GM19455 (cell line): ENCODE measurements around the gene CCL17.
"Not testable (repeated sequence)": the region's sequence is repeated elsewhere in the genome, so short reads cannot be mapped to it uniquely, and the experiment has no call there.

Experiments
- ATAC-seq: cut with Tn5 transposase; IDR thresholded peaks from one replicate; pipeline ENCODE4 v1.9.1; 2021; ENCODE audit not compliant: unreplicated experiment

Gene CCL17

DNA sequence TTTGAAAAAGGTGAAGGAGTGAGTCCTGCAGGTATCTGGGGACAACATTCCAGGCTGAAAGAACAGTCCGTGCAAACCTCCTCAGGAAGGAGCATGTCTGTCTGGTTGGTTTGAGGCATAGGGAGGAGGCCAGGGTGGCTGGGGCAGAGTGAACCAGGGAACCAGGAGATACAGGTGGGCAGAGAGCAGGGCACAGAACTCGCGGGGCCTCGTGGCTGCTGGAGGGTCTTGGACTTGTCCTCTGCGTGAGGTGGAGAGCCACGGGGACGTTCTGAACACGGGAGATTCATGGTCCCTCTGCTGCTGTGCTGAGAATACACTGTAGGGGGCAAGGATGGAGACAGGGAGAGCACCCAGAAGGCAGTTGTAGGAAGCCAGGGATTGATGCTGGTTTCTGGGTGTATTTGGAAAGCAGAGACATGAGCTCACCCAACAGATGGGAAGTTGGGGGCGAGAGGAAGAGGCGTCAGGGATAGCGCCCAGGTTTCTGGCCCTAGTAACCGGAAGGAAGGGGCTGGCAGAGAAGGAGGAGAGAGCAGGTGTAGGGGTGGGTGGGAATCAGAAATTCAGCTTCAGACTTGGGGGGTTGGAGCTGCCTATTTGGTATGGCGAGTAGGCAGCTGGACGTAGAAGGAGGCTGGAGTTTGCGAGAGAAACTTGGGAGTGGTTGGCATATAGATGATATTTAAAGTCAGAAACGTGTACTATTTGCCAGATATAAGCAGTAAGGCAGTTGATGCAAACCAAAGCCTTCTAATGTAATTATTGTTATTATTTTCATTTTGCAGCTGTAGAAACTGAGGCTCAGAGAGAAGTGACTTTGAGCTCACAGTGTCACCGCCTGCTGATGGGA is at the start of gene CCL17:
Gene CCL17 (plus strand): TSS at position 803 of the 853 bp plus-strand sequence. CDS start 9,166 bp downstream, outside the sequence.
- no peak for ATAC-seq

- no peak for ATAC-seq
Observed at GRCh38 chr16:57355898-57356414, 48.6 kb upstream of the CCL17 start.

- no peak for ATAC-seq
Observed at GRCh38 chr16:57356547-57356946, 48.0 kb upstream of the CCL17 start.

DNA sequence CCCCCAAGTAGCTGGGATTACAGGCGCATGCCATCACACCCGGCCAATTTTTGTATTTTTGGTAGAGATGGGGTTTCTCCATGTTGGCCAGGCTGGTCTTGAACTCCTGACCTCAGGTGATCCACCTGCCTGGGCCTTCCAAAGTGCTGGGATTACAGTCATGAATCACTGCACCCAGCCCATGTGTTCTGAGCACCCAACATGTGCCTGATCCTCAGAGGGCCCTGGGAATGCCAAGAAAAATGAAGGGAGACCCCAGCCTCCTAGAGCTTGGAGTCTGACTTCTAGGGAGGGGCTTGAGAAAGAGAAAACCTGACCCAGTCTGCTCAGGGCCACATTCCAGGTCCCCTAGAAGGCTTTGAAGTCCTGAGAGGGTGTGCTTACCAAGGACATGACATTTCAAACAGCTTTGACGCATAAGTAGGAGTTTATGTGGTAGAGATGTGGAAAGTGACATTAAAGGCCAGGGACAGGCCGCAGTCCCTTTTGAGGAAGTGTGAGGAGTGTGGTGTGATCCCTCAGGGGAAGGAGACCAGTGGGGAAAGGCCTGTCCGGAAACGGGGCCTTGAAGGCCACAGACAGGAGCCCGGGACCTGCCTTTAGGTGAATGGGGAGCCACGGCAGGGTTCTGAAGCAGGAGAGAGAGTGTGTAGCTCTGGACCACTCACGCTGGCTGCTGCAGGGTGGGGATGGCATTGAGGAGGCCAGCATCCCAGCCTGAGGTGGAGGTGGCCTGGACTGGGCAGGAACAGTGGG is 47.1 kb upstream of the CCL17 start:
- ATAC-seq, result no peak

- ATAC-seq, result no peak
Observed at GRCh38 chr16:57358086-57358420, 46.5 kb upstream of the CCL17 start.

- ATAC-seq, result no peak
Observed at GRCh38 chr16:57358527-57359095, 46.0 kb upstream of the CCL17 start, which contains the start of gene CCL22. Gene CCL22 (plus strand): TSS chr16:57358783. CDS start chr16:57358817, 34 bp downstream.

GRCh38 chr16:57360321-57360935 is 44.1 kb upstream of the CCL17 start:
- no peak for ATAC-seq

DNA sequence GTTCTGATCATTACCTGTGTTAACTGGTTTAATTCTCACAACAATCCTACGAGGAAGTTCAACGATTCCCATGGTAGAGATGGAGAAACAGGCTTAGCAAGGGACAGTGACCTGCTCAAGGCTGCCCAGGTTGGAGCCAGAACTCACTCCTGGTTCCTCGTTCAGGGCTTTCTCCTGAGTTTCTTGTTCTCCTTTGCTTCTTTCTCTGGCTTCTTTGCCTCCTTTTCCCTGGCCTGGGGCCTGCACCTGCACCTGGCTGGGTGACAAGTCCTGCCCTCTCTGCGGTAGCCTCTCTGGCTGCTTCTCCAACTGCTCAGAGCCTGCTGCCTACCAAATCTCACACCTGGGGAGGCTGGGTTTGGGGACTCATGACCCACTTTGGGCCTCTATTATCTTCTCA is 43.2 kb upstream of the CCL17 start:
- ATAC-seq, result no peak

GRCh38 chr16:57364143-57364542 is 40.4 kb upstream of the CCL17 start:
- ATAC-seq, result no peak

DNA sequence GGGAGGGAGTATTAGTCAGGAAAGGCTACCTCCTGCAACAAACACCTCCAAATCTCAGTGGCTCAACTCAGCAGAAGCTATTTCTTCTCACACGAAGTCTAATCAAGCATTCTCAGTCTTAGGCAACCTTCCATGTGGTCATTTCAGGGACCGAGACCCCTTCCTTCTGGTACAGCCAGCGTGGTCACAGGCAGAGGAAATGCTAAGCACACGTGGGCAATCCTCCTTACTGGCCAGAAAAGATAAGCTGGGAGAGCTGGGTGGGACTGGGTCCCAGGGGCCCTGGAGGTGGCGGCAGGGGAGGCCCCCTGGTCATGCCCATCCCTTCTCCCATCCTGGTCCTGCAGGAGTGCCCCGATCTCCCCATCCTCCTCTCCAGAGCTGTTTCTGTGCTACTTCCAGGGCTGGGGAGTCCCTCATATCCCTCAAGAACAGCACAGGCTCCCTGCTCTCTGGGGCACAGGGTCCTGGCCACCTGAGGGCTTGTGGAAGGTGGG is 38.0 kb upstream of the CCL17 start:
- no peak for ATAC-seq

DNA sequence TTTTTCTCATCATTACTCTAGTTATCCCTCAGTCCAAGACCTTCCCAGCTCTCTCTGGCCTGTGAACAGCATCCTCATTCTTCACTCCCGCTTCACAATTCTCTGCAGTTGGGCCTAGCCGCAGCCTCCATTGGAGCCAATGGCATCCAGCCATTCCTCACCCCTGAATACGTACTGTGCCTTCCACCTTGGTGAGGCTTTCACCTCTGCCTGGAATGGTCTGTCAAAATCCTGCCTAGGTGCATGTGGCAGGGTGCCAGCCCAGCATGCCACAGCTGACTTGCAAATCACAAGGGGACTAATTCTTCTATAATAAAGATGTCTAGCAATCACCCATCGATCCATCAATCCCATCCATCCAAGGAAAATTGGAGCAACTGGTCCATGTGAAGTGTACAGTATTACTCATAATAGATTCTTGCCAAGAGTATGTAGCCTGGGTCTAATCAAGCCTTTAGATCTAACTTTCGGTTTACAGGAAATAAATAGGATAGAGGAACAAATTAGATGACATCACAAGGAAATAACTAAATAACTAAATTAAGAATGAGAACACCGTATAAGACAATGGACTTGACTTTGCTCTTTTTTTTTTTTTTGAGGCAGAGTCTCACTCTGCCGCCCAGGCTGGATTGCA is 37.3 kb upstream of the CCL17 start:
- ATAC-seq, result no peak

DNA sequence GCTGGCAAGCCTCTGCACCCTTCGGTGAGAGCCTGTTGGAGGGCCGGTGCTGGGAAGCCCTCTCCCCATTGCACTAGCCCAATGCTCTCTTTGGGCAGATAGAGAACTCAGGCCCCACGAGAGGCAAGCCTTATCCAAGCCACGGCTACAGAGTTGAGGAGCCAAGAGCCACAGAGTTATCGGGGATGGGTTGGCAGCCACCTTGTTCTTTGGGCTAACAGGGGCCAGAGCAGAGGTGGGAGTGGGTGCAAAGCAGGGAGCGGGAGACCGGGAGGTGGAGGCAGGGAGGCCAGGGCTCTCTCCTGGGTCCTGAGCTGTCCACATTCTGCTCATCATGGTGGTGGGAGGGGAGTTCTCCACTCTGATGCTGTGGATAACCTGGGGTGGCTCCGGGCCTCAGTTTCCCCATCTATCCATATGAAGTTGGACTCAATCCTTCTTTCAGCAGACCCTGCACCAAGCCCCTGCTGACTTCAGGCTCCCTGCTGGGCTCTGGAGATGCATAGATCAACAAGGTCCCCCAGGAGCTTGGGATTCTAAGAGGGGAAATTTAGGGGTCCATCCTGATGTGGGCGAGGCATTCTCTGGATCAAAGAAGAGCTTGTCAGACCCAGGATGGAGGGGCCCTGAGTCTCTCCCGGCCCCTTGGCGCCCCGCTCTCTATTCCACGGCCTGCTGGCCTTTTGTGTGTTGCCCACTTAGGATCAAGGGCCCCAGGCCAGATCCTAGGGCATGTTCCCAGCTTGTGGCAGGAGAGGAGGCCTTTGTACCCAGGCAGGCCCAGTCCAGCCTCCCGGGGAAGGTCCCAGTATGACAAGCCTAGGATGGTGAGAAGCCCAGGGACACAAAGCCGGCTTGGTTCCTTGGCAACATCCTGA is 32.8 kb upstream of the CCL17 start:
- ATAC-seq, result no peak

- ATAC-seq, result no peak
Observed at GRCh38 chr16:57372372-57373116, 32.0 kb upstream of the CCL17 start, which contains the start of gene CX3CL1. Gene CX3CL1 (plus strand): TSS chr16:57372490. CDS start chr16:57372569, 79 bp downstream.

- ATAC-seq, result no peak
Observed at GRCh38 chr16:57373117-57373947, 31.2 kb upstream of the CCL17 start.

GRCh38 chr16:57374067-57374534 is 30.5 kb upstream of the CCL17 start:
- no peak for ATAC-seq

- ATAC-seq, result not testable (repeated sequence)
Observed at GRCh38 chr16:57374925-57375465, 29.6 kb upstream of the CCL17 start.

- no peak for ATAC-seq
Observed at GRCh38 chr16:57376313-57376818, 28.2 kb upstream of the CCL17 start.
